C4-2B (cell line): ENCODE measurements around the gene ARHGAP10.

ENCODE experiments used
- H3K27ac ChIP-seq: fragments of 450-650 bp; 2 replicates; pipeline ENCODE4 v1.5.1; 2017
- CTCF ChIP-seq: fragments of 450-650 bp; conservative IDR thresholded peaks from 2 replicates; pipeline ENCODE4 v1.5.1; 2017; ENCODE audit warnings: mild to moderate bottlenecking
- ZFX ChIP-seq: fragments of 450-650 bp; IDR thresholded peaks from 2 replicates; pipeline ENCODE4 v1.6.1; 2017

Gene ARHGAP10

GRCh38 chr4:148069086-148069894 lies 337.4 kb downstream of the ARHGAP10 start:
- no peak for TF ChIP-seq CTCF
- no peak for TF ChIP-seq ZFX
- H3K27ac ChIP-seq, result no peak overlapping the region

- TF ChIP-seq ZFX (no peak), CTCF (no peak)
- no peak overlapping the region for H3K27ac ChIP-seq
These were observed 337.9 kb downstream of the ARHGAP10 start for GRCh38 chr4:148069895-148070178.

GRCh38 chr4:148071009-148071408 lies 339.1 kb downstream of the ARHGAP10 start:
- H3K27ac ChIP-seq, result no peak overlapping the region
- TF ChIP-seq ZFX (no peak), CTCF (no peak)

- H3K27ac ChIP-seq, result no peak overlapping the region
- TF ChIP-seq ZFX (no peak), CTCF (no peak)
These were observed 340.9 kb downstream of the ARHGAP10 start for GRCh38 chr4:148072789-148073188.

GRCh38 chr4:148073349-148073748 lies 341.5 kb downstream of the ARHGAP10 start:
- TF ChIP-seq ZFX (no peak), CTCF (no peak)
- H3K27ac ChIP-seq, result no peak overlapping the region

GRCh38 chr4:148074462-148074861 lies 342.6 kb downstream of the ARHGAP10 start:
- TF ChIP-seq ZFX (no peak), CTCF (no peak)
- H3K27ac ChIP-seq, result no peak overlapping the region

- no peak for TF ChIP-seq CTCF
- no peak for TF ChIP-seq ZFX
- no peak overlapping the region for H3K27ac ChIP-seq
These were observed 343.6 kb downstream of the ARHGAP10 start for GRCh38 chr4:148075438-148075837.
